Adrenal gland (tissue), 5 donors: ENCODE results near the gene WLS.

ENCODE experiments used
- CTCF ChIP-seq, 6 experiments: fragments of 450-650 bp in 4 of 6; fragments of 200-600 bp in 2 of 6; sonication (generic) in 1 of 6; IDR thresholded peaks; 1 replicate in 5 of 6; 2 replicates in 1 of 6; pipeline versions ENCODE4 v1.5.1 to v1.8.0; 2016 to 2021; ENCODE audit warnings: antibody characterized with exemption in 6 of 6, mild to moderate bottlenecking in 2 of 6, moderate library complexity in 1 of 6
- POLR2A ChIP-seq, 2 donors: fragments of 450-650 bp; IDR thresholded peaks; one replicate each; pipeline ENCODE4 v1.6.1; 2017; ENCODE audit warnings: antibody characterized with exemption in 2 of 2, mild to moderate bottlenecking in 2 of 2, moderate library complexity in 1 of 2
- donor health status: DM: no; HTN: no; CAD: no.

- TF ChIP-seq CTCF (IDR thresholded peaks at IDR 0.05) (no peak), POLR2A (IDR thresholded peaks at IDR 0.05) (no peak)
Measured at GRCh38 chr1:68254667-68255226, 22.4 kb upstream of the WLS start.
